ENCODE results near the gene LYRM4.

- TF ChIP-seq CTCF (IDR thresholded peaks at IDR 0.05), result no peak
- TF ChIP-seq ZFX (IDR thresholded peaks at IDR 0.05; ENCODE audit: borderline replicate concordance), result no peak
Measured at GRCh38 chr6:5158180-5158579, 102.6 kb downstream of the LYRM4 start.
